ENCODE results near the gene RPS24.

DNA sequence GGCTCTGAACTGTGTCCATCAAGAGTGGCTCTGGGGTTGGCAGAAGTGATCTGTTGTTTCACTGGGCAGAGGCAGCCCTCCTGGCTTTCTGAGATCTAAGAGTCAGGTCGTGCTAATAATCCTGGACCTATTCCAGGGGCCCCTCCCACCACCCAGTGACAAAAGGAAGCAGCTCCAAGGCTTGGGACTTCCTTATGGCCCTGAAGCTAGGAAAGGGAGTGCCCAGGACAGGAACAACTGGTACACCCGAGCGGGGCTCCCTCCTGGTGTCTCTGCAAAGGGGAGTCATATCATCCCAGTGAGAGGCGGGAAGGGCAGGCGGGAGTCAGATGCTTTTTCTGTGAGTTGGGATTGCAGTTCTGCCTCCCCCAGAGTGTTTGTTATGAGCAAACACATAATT, 32.3 kb downstream of the RPS24 start:
- TF ChIP-seq CTCF (conservative IDR thresholded peaks at IDR 0.05; ENCODE audit: low read depth, low read length) (no peak), EZH2 (IDR thresholded peaks at IDR 0.05; ENCODE audit: low read length, unreplicated experiment) (no peak)

Data from PC-3 (cell line).